Esophagus muscularis mucosa (tissue), 3 donors: ENCODE results near the gene FPR3.

Experiments
- CTCF ChIP-seq, 3 experiments: fragments of 200-600 bp in 2 of 3; fragments of 450-650 bp in 1 of 3; sonication (generic) in 2 of 3; IDR thresholded peaks; one replicate each; pipeline ENCODE4 v1.5.1; 2017 to 2019; ENCODE audit warnings: antibody characterized with exemption in 3 of 3, mild to moderate bottlenecking in 2 of 3, moderate library complexity in 1 of 3
- POLR2A ChIP-seq: fragments of 450-650 bp; IDR thresholded peaks from one replicate; pipeline ENCODE4 v1.6.1; 2017; ENCODE audit warnings: antibody characterized with exemption, moderate library complexity, mild to moderate bottlenecking, low read depth
- POLR2AphosphoS5 ChIP-seq, 2 donors: sonication (generic); formaldehyde crosslinking; IDR thresholded peaks; one replicate each; pipeline ENCODE4 v1.6.1; 2017; ENCODE audit warnings: antibody characterized with exemption in 2 of 2

- no peak for TF ChIP-seq POLR2A
- no peak for TF ChIP-seq CTCF (IDR thresholded peaks at IDR 0.05)
- no peak for TF ChIP-seq POLR2AphosphoS5 (IDR thresholded peaks at IDR 0.05)
These were observed 13.0 kb upstream of the FPR3 start for GRCh38 chr19:51781999-51782398.
